ENCODE results near the gene TAF11L12.
"Not testable (repeated sequence)": the region's sequence is repeated elsewhere in the genome, so short reads cannot be mapped to it uniquely, and the experiment has no call there.

TAF11L12 gene

GRCh38 chr5:17610092-17610491, at the start of gene TAF11L12:
TAF11L12 (plus strand) TSS chr5:17610392.
- CTCF ChIA-PET; H3K4me1 ChIP-seq (ENCODE audit: control insufficient read depth, insufficient read depth, low read length); H3K9me3 ChIP-seq (ENCODE audit: control insufficient read depth, insufficient read depth, low read depth, low read length); H3K27ac ChIP-seq (ENCODE audit: extremely low read depth, low read depth, low read length); POLR2A ChIA-PET; H3K36me3 ChIP-seq (ENCODE audit: control insufficient read depth in 2 of 2, insufficient read depth in 1 of 2, low read length in 2 of 2); H3K4me3 ChIP-seq (ENCODE audit: low read depth, low read length): not testable (repeated sequence)

DNA sequence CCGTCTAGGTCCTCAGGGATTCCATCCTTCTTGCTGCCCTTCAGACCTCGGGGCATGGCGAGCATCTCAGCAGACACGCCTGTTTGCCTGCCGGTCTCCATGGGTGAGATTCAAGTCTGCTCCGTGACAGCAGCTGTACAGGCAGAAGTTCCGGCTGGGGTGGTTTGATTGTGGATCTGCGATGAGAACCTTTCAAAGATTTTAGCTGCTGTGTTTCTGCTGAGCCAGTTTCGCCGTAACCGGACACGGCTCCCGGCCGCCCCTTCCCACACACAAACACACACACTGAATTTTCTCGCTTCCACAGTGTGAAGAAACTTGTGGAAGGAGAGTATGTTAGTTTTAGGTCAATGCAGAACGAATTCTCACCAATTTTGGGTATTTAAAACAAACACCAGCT, 24.5 kb upstream of the TAF11L12 start, which contains the start of gene TAF11L7:
TSS of gene TAF11L7 (minus strand) at position 101 of the 400 bp plus-strand sequence.
- POLR2A ChIA-PET, CTCF ChIA-PET: not testable (repeated sequence)

GRCh38 chr5:17590860-17591259, 19.3 kb upstream of the TAF11L12 start, which contains the start of gene TAF11L8:
TAF11L8 (minus strand) TSS chr5:17590960.
- H3K4me3 ChIP-seq (ENCODE audit: low read depth, low read length); CTCF ChIA-PET; H3K9me3 ChIP-seq (ENCODE audit: control insufficient read depth, insufficient read depth, low read depth, low read length); H3K36me3 ChIP-seq (ENCODE audit: control insufficient read depth in 2 of 2, insufficient read depth in 1 of 2, low read length in 2 of 2); H3K27ac ChIP-seq (ENCODE audit: extremely low read depth, low read depth, low read length); H3K4me1 ChIP-seq (ENCODE audit: control insufficient read depth, insufficient read depth, low read length); POLR2A ChIA-PET: not testable (repeated sequence)

More for the DNA sequence above, 24.5 kb upstream of the TAF11L12 start, which contains the start of gene TAF11L7:
- H3K4me1 ChIP-seq (ENCODE audit: control insufficient read depth, insufficient read depth, low read length); H3K9me3 ChIP-seq (ENCODE audit: control insufficient read depth, insufficient read depth, low read depth, low read length); H3K36me3 ChIP-seq (ENCODE audit: control insufficient read depth in 2 of 2, insufficient read depth in 1 of 2, low read length in 2 of 2); H3K27ac ChIP-seq (ENCODE audit: extremely low read depth, low read depth, low read length); H3K4me3 ChIP-seq (ENCODE audit: low read depth, low read length): not testable (repeated sequence)

DNA sequence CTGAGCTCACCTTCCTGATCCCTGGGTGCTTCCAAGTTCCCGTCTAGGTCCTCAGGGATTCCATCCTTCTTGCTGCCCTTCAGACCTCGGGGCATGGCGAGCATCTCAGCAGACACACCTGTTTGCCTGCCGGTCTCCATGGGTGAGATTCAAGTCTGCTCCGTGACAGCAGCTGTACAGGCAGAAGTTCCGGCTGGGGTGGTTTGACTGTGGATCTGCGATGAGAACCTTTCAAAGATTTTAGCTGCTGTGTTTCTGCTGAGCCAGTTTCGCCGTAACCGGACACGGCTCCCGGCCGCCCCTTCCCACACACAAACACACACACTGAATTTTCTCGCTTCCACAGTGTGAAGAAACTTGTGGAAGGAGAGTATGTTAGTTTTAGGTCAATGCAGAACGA, 15.9 kb upstream of the TAF11L12 start, which contains the start of gene TAF11L9:
TSS of gene TAF11L9 (minus strand) at position 140 of the 400 bp plus-strand sequence.
- H3K4me1 ChIP-seq (ENCODE audit: control insufficient read depth, insufficient read depth, low read length); POLR2A ChIA-PET; H3K9me3 ChIP-seq (ENCODE audit: control insufficient read depth, insufficient read depth, low read depth, low read length); H3K27ac ChIP-seq (ENCODE audit: extremely low read depth, low read depth, low read length); H3K36me3 ChIP-seq (ENCODE audit: control insufficient read depth in 2 of 2, insufficient read depth in 1 of 2, low read length in 2 of 2); H3K4me3 ChIP-seq (ENCODE audit: low read depth, low read length); CTCF ChIA-PET: not testable (repeated sequence)

DNA sequence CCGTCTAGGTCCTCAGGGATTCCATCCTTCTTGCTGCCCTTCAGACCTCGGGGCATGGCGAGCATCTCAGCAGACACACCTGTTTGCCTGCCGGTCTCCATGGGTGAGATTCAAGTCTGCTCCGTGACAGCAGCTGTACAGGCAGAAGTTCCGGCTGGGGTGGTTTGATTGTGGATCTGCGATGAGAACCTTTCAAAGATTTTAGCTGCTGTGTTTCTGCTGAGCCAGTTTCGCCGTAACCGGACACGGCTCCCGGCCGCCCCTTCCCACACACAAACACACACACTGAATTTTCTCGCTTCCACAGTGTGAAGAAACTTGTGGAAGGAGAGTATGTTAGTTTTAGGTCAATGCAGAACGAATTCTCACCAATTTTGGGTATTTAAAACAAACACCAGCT, 12.5 kb upstream of the TAF11L12 start, which contains the start of gene TAF11L10:
TSS of gene TAF11L10 (minus strand) at position 101 of the 400 bp plus-strand sequence.
- H3K36me3 ChIP-seq (ENCODE audit: control insufficient read depth in 2 of 2, insufficient read depth in 1 of 2, low read length in 2 of 2); POLR2A ChIA-PET; CTCF ChIA-PET; H3K4me3 ChIP-seq (ENCODE audit: low read depth, low read length); H3K27ac ChIP-seq (ENCODE audit: extremely low read depth, low read depth, low read length); H3K4me1 ChIP-seq (ENCODE audit: control insufficient read depth, insufficient read depth, low read length); H3K9me3 ChIP-seq (ENCODE audit: control insufficient read depth, insufficient read depth, low read depth, low read length): not testable (repeated sequence)

DNA sequence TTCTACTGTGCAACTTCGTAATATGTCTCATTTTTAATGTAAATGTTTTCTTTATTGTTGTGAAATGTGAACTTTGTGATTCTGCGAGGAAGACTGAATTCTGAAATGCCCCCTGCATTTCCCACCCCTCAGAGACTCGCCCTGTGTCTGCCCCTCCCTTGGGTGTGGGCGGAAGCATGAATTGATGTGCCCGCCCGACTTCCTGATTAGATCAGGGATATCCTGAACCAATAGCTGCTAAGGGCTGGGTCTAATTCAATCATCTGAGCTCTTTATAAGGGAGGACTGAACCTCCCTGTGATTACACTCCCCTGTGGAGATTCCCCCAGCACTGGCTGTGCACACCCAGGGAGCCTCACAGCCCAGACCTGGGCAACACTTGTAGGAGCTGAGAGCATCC, 6.3 kb upstream of the TAF11L12 start, which contains the start of gene TAF11L11:
TSS of gene TAF11L11 (plus strand) at position 304 of the 400 bp plus-strand sequence.
- H3K36me3 ChIP-seq (ENCODE audit: control insufficient read depth in 2 of 2, insufficient read depth in 1 of 2, low read length in 2 of 2); H3K9me3 ChIP-seq (ENCODE audit: control insufficient read depth, insufficient read depth, low read depth, low read length); POLR2A ChIA-PET; H3K27ac ChIP-seq (ENCODE audit: extremely low read depth, low read depth, low read length); H3K4me3 ChIP-seq (ENCODE audit: low read depth, low read length); H3K4me1 ChIP-seq (ENCODE audit: control insufficient read depth, insufficient read depth, low read length); CTCF ChIA-PET: not testable (repeated sequence)
- TF ChIP-seq KLF17 (tag by site-specific recombination; IDR thresholded peaks at IDR 0.05) (0 out of 2 replicates have a peak, but pooled peaks have one; percentile 28), KLF1 (tag by site-specific recombination; IDR thresholded peaks at IDR 0.05) (peak; percentile 61)

DNA sequence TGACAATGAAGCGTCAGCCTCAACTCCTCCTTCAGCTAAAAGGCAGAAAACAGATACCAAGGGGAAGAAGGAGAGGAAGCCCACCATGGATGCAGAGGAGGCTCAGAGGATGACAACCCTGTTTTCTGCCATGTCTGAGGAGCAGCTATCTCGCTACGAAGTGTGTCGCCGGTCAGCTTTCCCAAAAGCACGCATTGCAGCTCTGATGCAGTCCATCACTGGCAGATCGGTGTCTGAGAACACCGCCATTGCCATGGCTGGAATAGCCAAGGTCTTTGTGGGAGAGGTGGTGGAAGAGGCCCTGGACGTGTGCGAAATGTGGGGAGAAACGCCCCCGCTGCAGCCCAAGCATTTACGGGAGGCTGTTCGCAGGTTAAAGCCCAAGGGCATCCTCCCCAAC, 5.2 kb upstream of the TAF11L12 start:
- ChIA-PET CTCF (no interaction called here), POLR2A (no interaction called here)
- Histone ChIP-seq H3K4me3 (ENCODE audit: low read depth, low read length) (no peak overlapping the region), H3K4me1 (ENCODE audit: control insufficient read depth, insufficient read depth, low read length) (no peaks in the 10 kb centered on the region), H3K9me3 (ENCODE audit: control insufficient read depth, insufficient read depth, low read depth, low read length) (no peaks in the 10 kb centered on the region), H3K36me3 (ENCODE audit: control insufficient read depth in 2 of 2, insufficient read depth in 1 of 2, low read length in 2 of 2) (no peaks in the 10 kb centered on the region), H3K27ac (ENCODE audit: extremely low read depth, low read depth, low read length) (no peak overlapping the region)
- TF ChIP-seq GFI1B (tag by site-specific recombination; IDR thresholded peaks at IDR 0.05) (no peak), KLF10 (tag by site-specific recombination; IDR thresholded peaks at IDR 0.05) (no peak), ZNF660 (tag by site-specific recombination; IDR thresholded peaks at IDR 0.05) (no peak), ZNF768 (tag by site-specific recombination; IDR thresholded peaks at IDR 0.05) (no peak), ZNF843 (tag by site-specific recombination; IDR thresholded peaks at IDR 0.05) (no peak), GLIS2 (tag by site-specific recombination; IDR thresholded peaks at IDR 0.05) (no peak), SP2 (tag by site-specific recombination; IDR thresholded peaks at IDR 0.05) (no peak), KLF16 (tag by site-specific recombination; IDR thresholded peaks at IDR 0.05) (no peak), PBX3 (CRISPR knock-in tag; IDR thresholded peaks at IDR 0.05) (no peak)
- TF ChIP-seq, protein P1, sequence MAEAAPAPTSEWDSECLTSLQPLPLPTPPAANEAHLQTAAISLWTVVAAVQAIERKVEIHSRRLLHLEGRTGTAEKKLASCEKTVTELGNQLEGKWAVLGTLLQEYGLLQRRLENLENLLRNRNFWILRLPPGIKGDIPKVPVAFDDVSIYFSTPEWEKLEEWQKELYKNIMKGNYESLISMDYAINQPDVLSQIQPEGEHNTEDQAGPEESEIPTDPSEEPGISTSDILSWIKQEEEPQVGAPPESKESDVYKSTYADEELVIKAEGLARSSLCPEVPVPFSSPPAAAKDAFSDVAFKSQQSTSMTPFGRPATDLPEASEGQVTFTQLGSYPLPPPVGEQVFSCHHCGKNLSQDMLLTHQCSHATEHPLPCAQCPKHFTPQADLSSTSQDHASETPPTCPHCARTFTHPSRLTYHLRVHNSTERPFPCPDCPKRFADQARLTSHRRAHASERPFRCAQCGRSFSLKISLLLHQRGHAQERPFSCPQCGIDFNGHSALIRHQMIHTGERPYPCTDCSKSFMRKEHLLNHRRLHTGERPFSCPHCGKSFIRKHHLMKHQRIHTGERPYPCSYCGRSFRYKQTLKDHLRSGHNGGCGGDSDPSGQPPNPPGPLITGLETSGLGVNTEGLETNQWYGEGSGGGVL (tag by site-specific recombination; IDR thresholded peaks at IDR 0.05), result no peak
